ENCODE measurements around the gene TTLL8.

DNA sequence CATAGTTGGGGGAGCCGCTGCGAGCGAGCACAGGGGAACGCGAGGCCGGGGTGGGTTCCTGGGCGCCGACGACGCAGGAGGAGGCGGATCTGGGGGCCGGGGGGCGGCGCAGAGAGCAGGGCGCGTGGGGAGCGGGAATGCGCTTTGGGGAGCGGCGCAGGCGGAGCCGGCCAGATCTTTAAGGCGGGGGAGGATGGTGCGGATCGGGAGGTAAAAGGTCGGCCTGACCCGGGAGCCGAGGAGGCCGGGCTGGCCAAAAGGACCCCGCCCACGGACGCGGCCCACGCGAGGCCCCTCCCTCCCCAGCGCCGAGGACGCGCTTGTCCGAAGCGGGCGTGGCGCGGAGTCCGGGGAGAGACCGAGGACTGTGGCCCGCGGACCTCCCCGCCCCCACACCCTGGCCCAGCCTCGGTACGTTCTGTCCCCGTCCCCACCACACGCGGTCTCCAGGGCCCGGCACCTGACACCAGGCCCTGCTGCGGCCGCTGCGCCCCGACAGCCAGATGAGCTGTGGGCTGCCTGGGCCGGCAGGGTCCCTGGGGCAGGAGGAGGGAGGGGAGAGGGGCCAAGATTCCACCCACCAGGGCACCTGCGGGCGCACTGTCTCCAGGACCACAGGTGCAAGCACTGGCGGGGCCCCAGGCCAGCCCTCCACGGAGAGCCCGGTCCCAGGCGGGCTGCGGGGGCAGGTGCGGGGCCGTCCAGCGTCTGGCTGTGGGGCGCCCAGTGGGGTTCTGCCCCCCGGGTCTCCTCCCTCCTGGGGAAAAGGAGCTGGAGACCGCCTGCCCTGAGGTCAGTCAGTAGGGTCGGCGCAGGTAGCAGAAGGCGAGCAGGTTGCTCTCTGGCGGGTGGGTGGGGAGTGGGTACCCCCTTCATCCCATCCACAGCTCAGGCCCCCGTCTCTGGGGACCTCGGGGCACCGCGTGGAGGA is 86.6 kb downstream of the TTLL8 start:
- TF ChIP-seq BHLHE40 (IDR thresholded peaks at IDR 0.05; ENCODE audit: borderline replicate concordance) (no peak), TARDBP (IDR thresholded peaks at IDR 0.05) (no peak), FOXK2 (IDR thresholded peaks at IDR 0.05) (no peak), L3MBTL2 (conservative IDR thresholded peaks at IDR 0.05) (no peak), SUZ12 (IDR thresholded peaks at IDR 0.05) (no peak), NFRKB (IDR thresholded peaks at IDR 0.05) (no peak), FOXA1 (IDR thresholded peaks at IDR 0.05) (no peak), SP1 (IDR thresholded peaks at IDR 0.05) (no peak), ZNF384 (IDR thresholded peaks at IDR 0.05) (no peak), FOXM1 (IDR thresholded peaks at IDR 0.05; ENCODE audit: borderline replicate concordance) (no peak), ELF4 (IDR thresholded peaks at IDR 0.05) (no peak), HDGF (IDR thresholded peaks at IDR 0.05; ENCODE audit: borderline replicate concordance) (no peak), ARNT (IDR thresholded peaks at IDR 0.05) (no peak)
- TF ChIP-seq, protein P1, sequence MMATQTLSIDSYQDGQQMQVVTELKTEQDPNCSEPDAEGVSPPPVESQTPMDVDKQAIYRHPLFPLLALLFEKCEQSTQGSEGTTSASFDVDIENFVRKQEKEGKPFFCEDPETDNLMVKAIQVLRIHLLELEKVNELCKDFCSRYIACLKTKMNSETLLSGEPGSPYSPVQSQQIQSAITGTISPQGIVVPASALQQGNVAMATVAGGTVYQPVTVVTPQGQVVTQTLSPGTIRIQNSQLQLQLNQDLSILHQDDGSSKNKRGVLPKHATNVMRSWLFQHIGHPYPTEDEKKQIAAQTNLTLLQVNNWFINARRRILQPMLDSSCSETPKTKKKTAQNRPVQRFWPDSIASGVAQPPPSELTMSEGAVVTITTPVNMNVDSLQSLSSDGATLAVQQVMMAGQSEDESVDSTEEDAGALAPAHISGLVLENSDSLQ (IDR thresholded peaks at IDR 0.05): no peak
